ENCODE results near the gene YARS1. TPM values are rescaled to one million over a fixed set of nuclear protein-coding genes. Genes with fewer than 3 reads are reported as not detected.

The YARS1 gene
- total RNA-seq, 1 donor from 2014 or later: 219 TPM

DNA sequence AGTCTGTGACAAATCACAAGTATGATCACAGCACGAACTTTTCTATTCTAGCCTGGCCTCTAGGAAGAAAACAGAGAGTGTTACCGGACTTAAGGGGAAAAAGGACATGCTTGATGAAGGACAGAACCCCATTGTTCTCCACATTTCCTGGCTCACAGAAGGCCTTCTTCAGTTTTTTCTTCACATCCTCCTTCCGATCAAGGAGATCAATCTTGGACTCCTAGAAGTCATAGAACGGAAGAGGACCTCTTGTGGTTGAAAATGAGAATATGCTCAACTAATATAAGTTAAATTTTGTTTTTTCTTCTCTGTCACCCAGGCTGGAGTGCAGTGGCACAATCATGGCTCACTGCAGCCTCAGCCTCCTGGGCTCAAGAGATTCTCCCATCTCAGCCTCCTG is 30.3 kb downstream of the YARS1 start:
- H3K27ac Mint-ChIP-seq (ENCODE audit: unreplicated experiment): no peak overlapping the region
- no peak overlapping the region for H2AFZ ChIP-seq (ENCODE audit: low read depth, low read length)
- H3K4me1 ChIP-seq (ENCODE audit: insufficient read depth, low read length): peaks cover 16% of the 10 kb centered on the region
- no peaks in the 10 kb centered on the region for H3K27me3 Mint-ChIP-seq (ENCODE audit: low read depth, unreplicated experiment)
- H3K79me2 ChIP-seq (ENCODE audit: insufficient read depth, low read length): peaks cover 7% of the 10 kb centered on the region
- H3K4me2 ChIP-seq (ENCODE audit: low read length): no peak overlapping the region
- no peak for TF ChIP-seq EZH2 (IDR thresholded peaks at IDR 0.05; ENCODE audit: insufficient read depth, low read length)
- TF ChIP-seq, protein P1, sequence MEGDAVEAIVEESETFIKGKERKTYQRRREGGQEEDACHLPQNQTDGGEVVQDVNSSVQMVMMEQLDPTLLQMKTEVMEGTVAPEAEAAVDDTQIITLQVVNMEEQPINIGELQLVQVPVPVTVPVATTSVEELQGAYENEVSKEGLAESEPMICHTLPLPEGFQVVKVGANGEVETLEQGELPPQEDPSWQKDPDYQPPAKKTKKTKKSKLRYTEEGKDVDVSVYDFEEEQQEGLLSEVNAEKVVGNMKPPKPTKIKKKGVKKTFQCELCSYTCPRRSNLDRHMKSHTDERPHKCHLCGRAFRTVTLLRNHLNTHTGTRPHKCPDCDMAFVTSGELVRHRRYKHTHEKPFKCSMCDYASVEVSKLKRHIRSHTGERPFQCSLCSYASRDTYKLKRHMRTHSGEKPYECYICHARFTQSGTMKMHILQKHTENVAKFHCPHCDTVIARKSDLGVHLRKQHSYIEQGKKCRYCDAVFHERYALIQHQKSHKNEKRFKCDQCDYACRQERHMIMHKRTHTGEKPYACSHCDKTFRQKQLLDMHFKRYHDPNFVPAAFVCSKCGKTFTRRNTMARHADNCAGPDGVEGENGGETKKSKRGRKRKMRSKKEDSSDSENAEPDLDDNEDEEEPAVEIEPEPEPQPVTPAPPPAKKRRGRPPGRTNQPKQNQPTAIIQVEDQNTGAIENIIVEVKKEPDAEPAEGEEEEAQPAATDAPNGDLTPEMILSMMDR (IDR thresholded peaks at IDR 0.05; ENCODE audit: insufficient read depth, low read depth, low read length): peak; percentile 30
- H3K4me1 Mint-ChIP-seq (ENCODE audit: low read depth, unreplicated experiment): peaks cover 5% of the 10 kb centered on the region
- FAIRE-seq (no peak), DNase-seq (ENCODE audit: low read depth) (no peak)
- no peaks in the 10 kb centered on the region for H4K20me1 ChIP-seq (ENCODE audit: insufficient read depth, low read length)
- H3K27me3 ChIP-seq (ENCODE audit: insufficient read depth, low read length): no peaks in the 10 kb centered on the region
- no peaks in the 10 kb centered on the region for H3K9me3 ChIP-seq (ENCODE audit: insufficient read depth, low read depth, low read length)
- peaks cover 14% of the 10 kb centered on the region for H3K36me3 Mint-ChIP-seq (ENCODE audit: low read depth, unreplicated experiment)
- no peak overlapping the region for H3K4me3 Mint-ChIP-seq (ENCODE audit: unreplicated experiment)
- H3K27ac ChIP-seq (ENCODE audit: low read depth, low read length): no peak overlapping the region
- no peak overlapping the region for H3K4me3 ChIP-seq (ENCODE audit: insufficient read depth, low read depth, low read length)
- H3K9me3 Mint-ChIP-seq (ENCODE audit: unreplicated experiment): no peaks in the 10 kb centered on the region
- H3K36me3 ChIP-seq (ENCODE audit: insufficient read depth, low read length): peaks cover 63% of the 10 kb centered on the region
- no peak overlapping the region for H3K9ac ChIP-seq (ENCODE audit: low read length)

DNA sequence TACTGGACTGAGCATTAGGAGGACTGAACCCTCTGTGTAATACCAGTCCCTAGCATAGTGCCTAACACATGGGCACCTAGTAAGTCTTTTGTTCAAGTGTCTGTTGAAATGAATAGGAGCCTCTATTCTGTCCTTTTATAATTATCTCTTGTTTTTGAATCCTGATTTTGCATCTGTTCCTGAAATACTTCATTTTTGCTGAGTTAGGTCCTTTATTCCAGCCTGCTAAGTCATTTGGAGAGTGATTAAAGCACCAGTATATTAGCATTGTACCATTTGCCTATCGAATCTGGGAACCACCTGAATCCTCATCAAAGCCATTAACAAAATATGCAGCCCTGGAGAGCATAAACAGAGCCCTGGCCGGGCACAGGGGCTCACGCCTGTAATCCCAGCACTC is 32.3 kb downstream of the YARS1 start:
- Histone ChIP-seq H3K27me3 (ENCODE audit: insufficient read depth, low read length) (no peaks in the 10 kb centered on the region), H3K4me1 (ENCODE audit: insufficient read depth, low read length) (peaks cover 14% of the 10 kb centered on the region), H3K4me3 (ENCODE audit: insufficient read depth, low read depth, low read length) (no peak overlapping the region), H3K9me3 (ENCODE audit: insufficient read depth, low read depth, low read length) (no peaks in the 10 kb centered on the region), H3K9ac (ENCODE audit: low read length) (no peak overlapping the region), H3K36me3 (ENCODE audit: insufficient read depth, low read length) (peaks cover 71% of the 10 kb centered on the region), H4K20me1 (ENCODE audit: insufficient read depth, low read length) (peaks cover 6% of the 10 kb centered on the region), H2AFZ (ENCODE audit: low read depth, low read length) (no peak overlapping the region), H3K79me2 (ENCODE audit: insufficient read depth, low read length) (peaks cover 7% of the 10 kb centered on the region), H3K27ac (ENCODE audit: low read depth, low read length) (no peak overlapping the region), H3K4me2 (ENCODE audit: low read length) (no peak overlapping the region)
- peaks cover 2% of the 10 kb centered on the region for H3K4me1 Mint-ChIP-seq (ENCODE audit: low read depth, unreplicated experiment)
- FAIRE-seq: no peak
- peaks cover 19% of the 10 kb centered on the region for H3K36me3 Mint-ChIP-seq (ENCODE audit: low read depth, unreplicated experiment)
- TF ChIP-seq, protein P1 (IDR thresholded peaks at IDR 0.05; ENCODE audit: insufficient read depth, low read depth, low read length): no peak
- no peak for TF ChIP-seq EZH2 (IDR thresholded peaks at IDR 0.05; ENCODE audit: insufficient read depth, low read length)
- H3K9me3 Mint-ChIP-seq (ENCODE audit: unreplicated experiment): no peaks in the 10 kb centered on the region
- no peak overlapping the region for H3K27ac Mint-ChIP-seq (ENCODE audit: unreplicated experiment)
- no peak for DNase-seq (ENCODE audit: low read depth)
- no peak overlapping the region for H3K4me3 Mint-ChIP-seq (ENCODE audit: unreplicated experiment)
- no peaks in the 10 kb centered on the region for H3K27me3 Mint-ChIP-seq (ENCODE audit: low read depth, unreplicated experiment)

DNA sequence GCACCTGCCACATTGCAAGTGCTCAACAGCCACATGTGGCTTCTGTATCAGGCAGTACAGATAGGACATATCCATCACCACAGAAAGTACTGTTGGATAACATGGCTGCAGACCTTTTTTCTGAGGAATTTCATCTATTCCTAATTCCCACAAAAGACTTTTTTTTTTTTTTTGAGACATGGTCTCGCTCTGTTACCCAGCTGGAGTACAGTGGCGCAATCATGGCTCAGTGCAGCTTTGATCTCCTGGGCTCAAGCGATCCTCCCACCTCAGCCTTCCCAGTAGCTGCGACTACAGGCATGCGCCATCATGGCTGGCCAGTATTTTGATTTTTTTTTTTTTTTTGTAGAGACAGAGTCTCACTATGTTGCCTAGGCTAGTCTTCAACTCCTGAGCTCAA is 33.3 kb downstream of the YARS1 start:
- peaks cover 77% of the 10 kb centered on the region for H3K36me3 ChIP-seq (ENCODE audit: insufficient read depth, low read length)
- Mint-ChIP-seq H3K4me3 (ENCODE audit: unreplicated experiment) (no peak overlapping the region), H3K4me1 (ENCODE audit: low read depth, unreplicated experiment) (peaks cover 2% of the 10 kb centered on the region), H3K27me3 (ENCODE audit: low read depth, unreplicated experiment) (no peaks in the 10 kb centered on the region), H3K27ac (ENCODE audit: unreplicated experiment) (no peak overlapping the region), H3K9me3 (ENCODE audit: unreplicated experiment) (no peaks in the 10 kb centered on the region), H3K36me3 (ENCODE audit: low read depth, unreplicated experiment) (peaks cover 23% of the 10 kb centered on the region)
- no peaks in the 10 kb centered on the region for H3K9me3 ChIP-seq (ENCODE audit: insufficient read depth, low read depth, low read length)
- no peak for DNase-seq (ENCODE audit: low read depth)
- peaks cover 10% of the 10 kb centered on the region for H3K4me1 ChIP-seq (ENCODE audit: insufficient read depth, low read length)
- no peak overlapping the region for H3K4me2 ChIP-seq (ENCODE audit: low read length)
- H3K79me2 ChIP-seq (ENCODE audit: insufficient read depth, low read length): peaks cover 7% of the 10 kb centered on the region
- H3K27ac ChIP-seq (ENCODE audit: low read depth, low read length): no peak overlapping the region
- FAIRE-seq: no peak
- H4K20me1 ChIP-seq (ENCODE audit: insufficient read depth, low read length): peaks cover 6% of the 10 kb centered on the region
- no peak overlapping the region for H2AFZ ChIP-seq (ENCODE audit: low read depth, low read length)
- no peak overlapping the region for H3K4me3 ChIP-seq (ENCODE audit: insufficient read depth, low read depth, low read length)
- no peak for TF ChIP-seq EZH2 (IDR thresholded peaks at IDR 0.05; ENCODE audit: insufficient read depth, low read length)
- TF ChIP-seq, protein P1 (IDR thresholded peaks at IDR 0.05; ENCODE audit: insufficient read depth, low read depth, low read length): no peak
- H3K27me3 ChIP-seq (ENCODE audit: insufficient read depth, low read length): no peaks in the 10 kb centered on the region
- no peak overlapping the region for H3K9ac ChIP-seq (ENCODE audit: low read length)

Measured in astrocyte (in vitro differentiated cells and primary cell).